IMR-90 (cell line): ENCODE data around the gene CYB5R4. TPM values are rescaled to one million over a fixed set of nuclear protein-coding genes. Genes with fewer than 3 reads are reported as not detected.

Experiments
- ATAC-seq: fragments of 200-7000 bp; cut with Tn5 transposase; 2 replicates; pipeline ENCODE4 v1.9.1; 2020; ENCODE audit warnings: low read depth, mild to moderate bottlenecking, moderate library complexity
- BruUV-seq: library from RNA; stranded (reverse); fragments of 400-500 nt; replicated peaks from 2 replicates; lab custom pipeline; 2021; lab: Mats Ljungman, UMichigan
- CTCF ChIA-PET: fragments of 300-600 bp; formaldehyde crosslinking; extraction: SDS; loops from one replicate; lab custom pipeline; 2021; ENCODE audit warnings: antibody characterized with exemption; lab: Yijun Ruan, JAX
- POLR2A ChIA-PET: fragments of 300-600 bp; sonication (Branson Sonifier 250); formaldehyde crosslinking; loops from one replicate; lab custom pipeline; 2022; ENCODE audit warnings: antibody characterized with exemption; ENCODE audit not compliant: unreplicated experiment; lab: Charles Lee
- DNase-seq: peaks from one replicate; pipeline ENCODE4 v3.0.0; 2013
- H2AFZ ChIP-seq: replicated peaks from 2 replicates; pipeline ENCODE3; 2013; ENCODE audit warnings: low read length, mild to moderate bottlenecking; ENCODE audit not compliant: poor library complexity
- H2AK5ac ChIP-seq: 2 replicates; pipeline ENCODE4 v1.6.1; 2013; ENCODE audit warnings: low read depth, low read length, inconsistent platforms
- H2AK9ac ChIP-seq: replicated peaks from 2 replicates; pipeline ENCODE3; 2013; ENCODE audit warnings: mild to moderate bottlenecking, low read depth, low read length, moderate library complexity; ENCODE audit not compliant: poor library complexity
- H2BK120ac ChIP-seq: 2 replicates; pipeline ENCODE4 v1.6.1; 2013; ENCODE audit warnings: low read depth, low read length, inconsistent platforms
- H2BK15ac ChIP-seq: 3 replicates; pipeline ENCODE4 v1.6.1; 2013; ENCODE audit warnings: low read depth, low read length, inconsistent platforms
- H2BK20ac ChIP-seq: 2 replicates; pipeline ENCODE4 v1.6.1; 2013; ENCODE audit warnings: low read depth, mild to moderate bottlenecking, inconsistent platforms, low read length, moderate library complexity
- H2BK5ac ChIP-seq: 2 replicates; pipeline ENCODE4 v1.6.1; 2013; ENCODE audit warnings: mild to moderate bottlenecking, low read depth, low read length, inconsistent platforms; ENCODE audit not compliant: poor library complexity, severe bottlenecking
- H3K14ac ChIP-seq: replicated peaks from 2 replicates; pipeline ENCODE4 v1.6.1; 2013; ENCODE audit warnings: low read depth, low read length, inconsistent platforms
- H3K18ac ChIP-seq: 2 replicates; pipeline ENCODE4 v1.6.1; 2013; ENCODE audit warnings: low read depth, low read length, control low read depth
- H3K23ac ChIP-seq: 2 replicates; pipeline ENCODE4 v1.6.1; 2013; ENCODE audit warnings: low read depth, low read length, inconsistent platforms
- H3K27ac ChIP-seq: 2 replicates; pipeline ENCODE4 v1.5.1; 2013; ENCODE audit warnings: mild to moderate bottlenecking, control low read depth, low read length; ENCODE audit not compliant: insufficient read depth
- H3K27me3 ChIP-seq: 2 replicates; pipeline ENCODE4 v1.6.1; 2013; ENCODE audit warnings: low read length; ENCODE audit not compliant: control insufficient read depth, insufficient read depth
- H3K36me3 ChIP-seq: 2 replicates; pipeline ENCODE4 v1.6.1; 2013; ENCODE audit warnings: low read length, mixed read lengths; ENCODE audit not compliant: control insufficient read depth, insufficient read depth
- H3K4ac ChIP-seq: 2 replicates; pipeline ENCODE4 v1.6.1; 2013; ENCODE audit warnings: low read depth, low read length, inconsistent platforms
- H3K4me1 ChIP-seq: 2 replicates; pipeline ENCODE4 v1.6.1; 2013; ENCODE audit warnings: low read length, mixed read lengths; ENCODE audit not compliant: control insufficient read depth, insufficient read depth
- H3K4me2 ChIP-seq: 2 replicates; pipeline ENCODE4 v1.6.1; 2013; ENCODE audit warnings: low read depth, mild to moderate bottlenecking, control low read depth, low read length, moderate library complexity
- H3K4me3 ChIP-seq: 2 replicates; pipeline ENCODE4 v1.5.1; 2013; ENCODE audit warnings: low read depth, mild to moderate bottlenecking, control low read depth, low read length, moderate library complexity; ENCODE audit not compliant: insufficient read depth
- H3K56ac ChIP-seq: 2 replicates; pipeline ENCODE4 v1.6.1; 2013; ENCODE audit warnings: low read length, inconsistent platforms; ENCODE audit not compliant: insufficient read depth; ENCODE audit errors: extremely low read depth
- H3K79me1 ChIP-seq, 2 experiments: 2 replicates each; pipeline ENCODE4 v1.6.1; 2013; ENCODE audit warnings: low read length in 2 of 2, inconsistent platforms in 1 of 2, low read depth in 1 of 2
- H3K9ac ChIP-seq: 2 replicates; pipeline ENCODE4 v1.6.1; 2013; ENCODE audit warnings: low read depth, low read length, control low read depth
- H3K9me1 ChIP-seq: 2 replicates; pipeline ENCODE4 v1.6.1; 2013; ENCODE audit warnings: low read length, inconsistent platforms; ENCODE audit not compliant: insufficient read depth
- H3K9me3 ChIP-seq: 2 replicates; pipeline ENCODE4 v1.6.1; 2013; ENCODE audit warnings: low read length; ENCODE audit not compliant: control insufficient read depth, insufficient read depth
- H4K20me1 ChIP-seq: 2 replicates; pipeline ENCODE4 v1.6.1; 2013; ENCODE audit warnings: low read length, inconsistent platforms; ENCODE audit not compliant: insufficient read depth
- H4K5ac ChIP-seq: 2 replicates; pipeline ENCODE4 v1.6.1; 2013; ENCODE audit warnings: mild to moderate bottlenecking, low read depth, low read length, control low read depth
- H4K8ac ChIP-seq, 2 experiments: 2 replicates each; pipeline ENCODE4 v1.6.1; 2013; ENCODE audit warnings: low read depth in 2 of 2, low read length in 2 of 2, control low read depth in 1 of 2, inconsistent platforms in 1 of 2
- H4K91ac ChIP-seq: 2 replicates; pipeline ENCODE4 v1.6.1; 2013; ENCODE audit warnings: low read depth, low read length, inconsistent platforms; ENCODE audit not compliant: insufficient read depth
- CHD1 ChIP-seq: IDR thresholded peaks from 2 replicates; pipeline ENCODE4 v1.6.1; 2012; ENCODE audit warnings: low read depth, low read length, improper control_type of control experiment
- WGBS, 2 experiments: methylation state at CpG; one replicate each; pipeline versions ENCODE4 v1.1.5 to v1.1.7; 2013; ENCODE audit warnings: missing lambda C conversion rate in 2 of 2; ENCODE audit not compliant: insufficient read length in 1 of 2; ENCODE audit errors: extremely low coverage in 2 of 2; 5-methylcytosine and 5-hydroxymethylcytosine counted together
- dilution Hi-C: fragments of 300-500 bp; cut with HindIII; formaldehyde crosslinking; loops from one replicate; pipeline ENCODE4 v1.14.3; 2018; ENCODE audit warnings: low sequenced_read_pairs; ENCODE audit not compliant: unreplicated experiment
- in situ Hi-C: fragments of 300-500 bp; cut with MboI; formaldehyde crosslinking; loops from 3 replicates; pipeline ENCODE4 v1.14.3; 2019; ENCODE audit warnings: low sequenced_read_pairs, inconsistent platforms, mixed read lengths
- intact Hi-C: fragments of 100-400 bp; cut with micrococcal nuclease; formaldehyde crosslinking; loops from 2 replicates; pipeline ENCODE4 v1.10.0; 2022
- polyA plus RNA-seq, 3 experiments: library from polyadenylated mRNA; depleted of rRNA; stranded (reverse); fragments of >200 nt; gene quantifications; 2 replicates each; pipeline ENCODE4 v1.2.3, GENCODE V29; 2012; ENCODE audit warnings: low replicate concordance in 1 of 3
- total RNA-seq: library from RNA; depleted of rRNA; stranded (reverse); fragments of >200 nt; gene quantifications from 2 replicates; pipeline ENCODE4 v1.2.3, GENCODE V29; 2012

Gene CYB5R4
- total and polyA plus RNA-seq, 2 of the 4 experiments (the other 2 are of a cell fraction) = 3.2 to 6.1 TPM

GRCh38 chr6:83853178-83854000, 6.1 kb upstream of the CYB5R4 start, which contains the start of gene RIPPLY2:
Gene RIPPLY2 (plus strand): TSS chr6:83853360. CDS start chr6:83853417, 57 bp downstream.
- H4K5ac ChIP-seq = no peak within 1 kb of the TSS
- no peak within 1 kb of the TSS for H2BK20ac ChIP-seq
- ATAC-seq (peak; percentile 96), DNase-seq (peak; percentile 20)
- peak within 1 kb of the TSS; percentile 80 for H2AFZ ChIP-seq
- H2BK120ac ChIP-seq = no peak within 1 kb of the TSS
- intact Hi-C loops = no loop called here
- H3K56ac ChIP-seq = no peak within 1 kb of the TSS
- peaks cover 21% of the 10 kb centered on the region for H3K27me3 ChIP-seq
- H4K20me1 ChIP-seq = no peaks in the 10 kb centered on the region
- 8% methylated on average over 5 of the region's 81 CpGs; no CpG with 5 or more reads in 1 of the 2 experiments for WGBS, 2 experiments
- H4K91ac ChIP-seq = no peak within 1 kb of the TSS
- in situ Hi-C loops = no loop called here
- peak within 1 kb of the TSS; percentile 47 for H3K4me2 ChIP-seq
- TF ChIP-seq CHD1 = no peak
- no peak within 1 kb of the TSS for H4K8ac ChIP-seq
- no peaks in the 10 kb centered on the region for H3K36me3 ChIP-seq
- no peak within 1 kb of the TSS for H3K23ac ChIP-seq
- H3K4me3 ChIP-seq = peak within 1 kb of the TSS; percentile 37
- H3K14ac ChIP-seq = no peak within 1 kb of the TSS
- H3K18ac ChIP-seq = no peak within 1 kb of the TSS
- no peaks in the 10 kb centered on the region for H3K4me1 ChIP-seq
- no peaks in the 10 kb centered on the region for H3K9me3 ChIP-seq
- dilution Hi-C loops = no loop called here
- H3K27ac ChIP-seq = no peak within 1 kb of the TSS
- no peak within 1 kb of the TSS for H2BK5ac ChIP-seq
- no peak within 1 kb of the TSS for H2BK15ac ChIP-seq
- POLR2A ChIA-PET = no interaction called here
- H3K4ac ChIP-seq = no peak within 1 kb of the TSS
- BruUV-seq = no TSS peak
- no peaks in the 10 kb centered on the region for H3K79me1 ChIP-seq
- no peak within 1 kb of the TSS for H3K9ac ChIP-seq
- no peaks in the 10 kb centered on the region for H3K9me1 ChIP-seq
- H2AK5ac ChIP-seq = no peak within 1 kb of the TSS
- CTCF ChIA-PET = no interaction called here
- H2AK9ac ChIP-seq = no peak within 1 kb of the TSS
